HEK293T (cell line): ENCODE data around the gene BAIAP2.

Experiments
- BHLHE40 ChIP-seq: fragments of 450-650 bp; IDR thresholded peaks from 2 replicates; pipeline ENCODE4 v1.6.1; 2016; ENCODE audit warnings: mild to moderate bottlenecking, moderate library complexity, borderline replicate concordance
- FOXM1 ChIP-seq: fragments of 450-650 bp; IDR thresholded peaks from 2 replicates; pipeline ENCODE4 v1.6.1; 2017; ENCODE audit warnings: mild to moderate bottlenecking, borderline replicate concordance

DNA sequence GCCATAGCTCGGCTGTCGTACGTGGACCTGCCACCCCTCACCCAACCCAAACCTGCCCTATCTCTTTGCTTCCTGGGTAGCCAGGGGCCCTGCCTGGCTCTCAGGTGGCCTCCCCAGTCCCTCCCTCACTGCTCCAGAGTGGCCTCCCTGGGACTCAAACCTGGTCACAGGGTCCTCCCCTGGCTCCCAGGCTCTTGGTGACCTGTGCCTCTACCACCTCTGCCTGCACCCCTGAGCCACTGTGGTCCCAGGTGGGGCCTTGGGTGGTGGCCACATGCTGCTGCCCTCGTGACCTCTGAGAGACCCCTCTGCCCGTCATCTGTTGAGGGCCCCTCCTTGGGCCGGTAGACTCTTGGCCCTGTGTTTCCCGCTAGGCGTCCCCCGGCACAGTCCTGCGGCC lies 65.7 kb downstream of the BAIAP2 start:
- TF ChIP-seq FOXM1 (no peak), BHLHE40 (no peak)
